HEK293 (cell line): Measurements from ENCODE around the gene KLHDC4.

Source experiments
- CTCF ChIA-PET: fragments of 350-600 bp; formaldehyde crosslinking; extraction: SDS; loops from one replicate; lab custom pipeline; 2021; ENCODE audit warnings: antibody characterized with exemption; lab: Yijun Ruan, JAX
- POLR2A ChIA-PET: fragments of 300-600 bp; formaldehyde crosslinking; extraction: SDS; loops from one replicate; lab custom pipeline; 2020; ENCODE audit warnings: antibody characterized with exemption, inconsistent platforms; lab: Yijun Ruan, JAX
- H3K27ac ChIP-seq: fragments of 200-500 bp; sonication (Bioruptor generic); 2 replicates; pipeline ENCODE4 v1.5.1; 2014; ENCODE audit warnings: low read depth, low read length, control low read depth, inconsistent platforms; ENCODE audit errors: extremely low read depth
- H3K36me3 ChIP-seq, 2 experiments: fragments of 200-500 bp in 1 of 2; sonication (Bioruptor generic) in 1 of 2; 1 replicate in 1 of 2; 2 replicates in 1 of 2; pipeline ENCODE4 v1.5.1; 2014 to 2017; ENCODE audit warnings: inconsistent platforms in 2 of 2, low read length in 2 of 2; ENCODE audit not compliant: control insufficient read depth in 2 of 2, insufficient read depth in 1 of 2
- H3K4me1 ChIP-seq: fragments of 200-500 bp; sonication (Bioruptor generic); 2 replicates; pipeline ENCODE4 v1.5.1; 2014; ENCODE audit warnings: mild to moderate bottlenecking, low read length, inconsistent platforms; ENCODE audit not compliant: control insufficient read depth, insufficient read depth
- H3K4me3 ChIP-seq: 2 replicates; pipeline ENCODE4 v1.5.1; 2011; ENCODE audit warnings: low read depth, mild to moderate bottlenecking, control low read depth, low read length, moderate library complexity
- H3K9me3 ChIP-seq: fragments of 200-500 bp; sonication (Bioruptor generic); 2 replicates; pipeline ENCODE4 v1.5.1; 2014; ENCODE audit warnings: low read depth, low read length, inconsistent platforms; ENCODE audit not compliant: control insufficient read depth, insufficient read depth
- HOXC10 ChIP-seq: sonication (generic); formaldehyde crosslinking; IDR thresholded peaks from 2 replicates; pipeline ENCODE4 v1.8.1; 2023; ENCODE audit warnings: mild to moderate bottlenecking, missing genetic modification reagents
- HOXD13 ChIP-seq: sonication (generic); formaldehyde crosslinking; IDR thresholded peaks from 2 replicates; pipeline ENCODE4 v1.8.0; 2022; ENCODE audit warnings: missing genetic modification reagents, borderline replicate concordance
- ZBTB7A ChIP-seq: fragments of 450-650 bp; formaldehyde crosslinking; IDR thresholded peaks from 2 replicates; pipeline ENCODE4 v1.5.1; 2016; ENCODE audit warnings: low read depth, missing biosample characterization, missing genetic modification characterization
- ZFP3 ChIP-seq: fragments of 450-650 bp; formaldehyde crosslinking; IDR thresholded peaks from 2 replicates; pipeline ENCODE4 v1.5.1; 2016; ENCODE audit warnings: low read depth, missing biosample characterization, missing genetic modification characterization
- ZNF121 ChIP-seq: fragments of 450-650 bp; formaldehyde crosslinking; IDR thresholded peaks from 2 replicates; pipeline ENCODE4 v1.5.1; 2016; ENCODE audit warnings: missing biosample characterization, missing genetic modification characterization
- ZNF157 ChIP-seq: fragments of 450-650 bp; formaldehyde crosslinking; IDR thresholded peaks from 2 replicates; pipeline ENCODE4 v1.5.1; 2016; ENCODE audit warnings: missing biosample characterization, missing genetic modification characterization
- ZNF677 ChIP-seq: fragments of 450-650 bp; IDR thresholded peaks from 2 replicates; pipeline ENCODE4 v1.5.0; 2018; ENCODE audit warnings: missing biosample characterization, mild to moderate bottlenecking, missing genetic modification characterization, moderate library complexity
- TF ChIP-seq, protein P1 (sequence below): fragments of 450-650 bp; formaldehyde crosslinking; IDR thresholded peaks from 2 replicates; pipeline ENCODE4 v1.5.1; 2017; ENCODE audit warnings: missing biosample characterization, missing genetic modification characterization
- TF ChIP-seq, protein P2 (sequence below): fragments of 450-650 bp; formaldehyde crosslinking; conservative IDR thresholded peaks from 2 replicates; pipeline ENCODE4 v1.5.1; 2016; ENCODE audit warnings: low read depth, missing biosample characterization, missing genetic modification characterization
- TF ChIP-seq, protein P3 (sequence below): fragments of 450-650 bp; formaldehyde crosslinking; IDR thresholded peaks from 2 replicates; pipeline ENCODE4 v1.5.1; 2016; ENCODE audit warnings: missing biosample characterization, missing genetic modification characterization
- TF ChIP-seq, protein P4 (sequence below): fragments of 450-650 bp; formaldehyde crosslinking; IDR thresholded peaks from 2 replicates; pipeline ENCODE4 v1.5.1; 2016; ENCODE audit warnings: missing biosample characterization, missing genetic modification characterization
- TF ChIP-seq, protein P5 (sequence below): fragments of 450-650 bp; formaldehyde crosslinking; IDR thresholded peaks from 2 replicates; pipeline ENCODE4 v1.5.1; 2016; ENCODE audit warnings: missing biosample characterization, missing genetic modification characterization
- TF ChIP-seq, protein P6 (sequence below): fragments of 450-650 bp; formaldehyde crosslinking; IDR thresholded peaks from 2 replicates; pipeline ENCODE4 v1.5.1; 2016; ENCODE audit warnings: missing biosample characterization, missing genetic modification characterization

KLHDC4 gene

DNA sequence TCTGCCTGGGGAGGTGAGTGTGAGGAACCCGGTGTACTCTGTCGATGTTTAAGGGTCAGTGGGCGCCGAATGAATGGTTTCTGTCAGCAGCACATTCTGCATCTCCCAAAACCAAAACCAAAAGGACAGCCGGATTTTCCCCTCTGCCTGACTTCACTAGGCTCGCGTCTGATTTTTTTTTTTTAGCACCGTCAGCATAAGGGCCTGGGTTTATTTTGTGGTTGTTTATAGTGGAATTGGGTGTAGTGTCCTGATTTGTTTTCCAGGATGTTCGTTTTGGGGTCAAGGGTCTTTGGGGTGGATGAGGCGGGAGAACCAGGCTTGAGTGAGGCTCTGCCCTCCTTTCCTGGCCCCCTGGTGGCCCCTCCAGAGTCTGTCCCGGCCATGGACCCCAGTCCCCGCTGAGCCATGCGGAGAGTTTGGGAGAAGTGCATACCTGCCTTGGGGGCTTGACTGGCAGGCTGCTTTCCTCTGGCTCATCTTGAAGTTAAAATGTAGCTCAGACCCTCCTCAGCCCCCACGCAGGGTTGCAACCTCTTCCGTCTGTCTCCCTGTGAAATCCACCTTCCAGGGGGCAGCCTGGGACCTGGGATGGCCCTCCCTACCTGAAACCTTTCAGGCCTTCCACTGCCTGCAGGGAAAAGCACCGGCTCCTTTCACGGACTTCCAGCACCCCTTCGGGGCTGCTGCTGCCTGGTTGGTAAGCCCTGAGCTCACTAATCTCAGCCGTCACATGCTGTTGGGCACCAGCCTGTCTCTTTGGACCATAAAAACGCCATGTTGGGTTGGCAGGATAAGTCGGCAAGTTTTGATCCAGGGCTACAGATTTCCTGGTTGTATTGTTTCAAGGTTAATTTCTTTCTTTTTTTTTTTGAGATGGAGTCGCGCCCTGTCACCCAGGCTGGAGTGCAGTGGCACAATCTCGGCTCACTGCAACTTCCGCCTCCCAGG lies 103.3 kb downstream of the KLHDC4 start:
- Histone ChIP-seq H3K4me1 (no peaks in the 10 kb centered on the region), H3K36me3 (no peaks in the 10 kb centered on the region), H3K4me3 (no peak overlapping the region), H3K9me3 (no peaks in the 10 kb centered on the region), H3K27ac (no peak overlapping the region)
- TF ChIP-seq, protein P1, sequence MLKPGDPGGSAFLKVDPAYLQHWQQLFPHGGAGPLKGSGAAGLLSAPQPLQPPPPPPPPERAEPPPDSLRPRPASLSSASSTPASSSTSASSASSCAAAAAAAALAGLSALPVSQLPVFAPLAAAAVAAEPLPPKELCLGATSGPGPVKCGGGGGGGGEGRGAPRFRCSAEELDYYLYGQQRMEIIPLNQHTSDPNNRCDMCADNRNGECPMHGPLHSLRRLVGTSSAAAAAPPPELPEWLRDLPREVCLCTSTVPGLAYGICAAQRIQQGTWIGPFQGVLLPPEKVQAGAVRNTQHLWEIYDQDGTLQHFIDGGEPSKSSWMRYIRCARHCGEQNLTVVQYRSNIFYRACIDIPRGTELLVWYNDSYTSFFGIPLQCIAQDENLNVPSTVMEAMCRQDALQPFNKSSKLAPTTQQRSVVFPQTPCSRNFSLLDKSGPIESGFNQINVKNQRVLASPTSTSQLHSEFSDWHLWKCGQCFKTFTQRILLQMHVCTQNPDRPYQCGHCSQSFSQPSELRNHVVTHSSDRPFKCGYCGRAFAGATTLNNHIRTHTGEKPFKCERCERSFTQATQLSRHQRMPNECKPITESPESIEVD = no peak
- TF ChIP-seq ZNF121 (tag by site-specific recombination) (no peak), ZNF677 (tag by site-specific recombination) (no peak), ZFP3 (tag by site-specific recombination) (no peak), ZBTB7A (no peak), ZNF157 (tag by site-specific recombination) (no peak), HOXD13 (no peak), HOXC10 (CRISPR knock-in tag) (no peak)
- TF ChIP-seq, protein P2, sequence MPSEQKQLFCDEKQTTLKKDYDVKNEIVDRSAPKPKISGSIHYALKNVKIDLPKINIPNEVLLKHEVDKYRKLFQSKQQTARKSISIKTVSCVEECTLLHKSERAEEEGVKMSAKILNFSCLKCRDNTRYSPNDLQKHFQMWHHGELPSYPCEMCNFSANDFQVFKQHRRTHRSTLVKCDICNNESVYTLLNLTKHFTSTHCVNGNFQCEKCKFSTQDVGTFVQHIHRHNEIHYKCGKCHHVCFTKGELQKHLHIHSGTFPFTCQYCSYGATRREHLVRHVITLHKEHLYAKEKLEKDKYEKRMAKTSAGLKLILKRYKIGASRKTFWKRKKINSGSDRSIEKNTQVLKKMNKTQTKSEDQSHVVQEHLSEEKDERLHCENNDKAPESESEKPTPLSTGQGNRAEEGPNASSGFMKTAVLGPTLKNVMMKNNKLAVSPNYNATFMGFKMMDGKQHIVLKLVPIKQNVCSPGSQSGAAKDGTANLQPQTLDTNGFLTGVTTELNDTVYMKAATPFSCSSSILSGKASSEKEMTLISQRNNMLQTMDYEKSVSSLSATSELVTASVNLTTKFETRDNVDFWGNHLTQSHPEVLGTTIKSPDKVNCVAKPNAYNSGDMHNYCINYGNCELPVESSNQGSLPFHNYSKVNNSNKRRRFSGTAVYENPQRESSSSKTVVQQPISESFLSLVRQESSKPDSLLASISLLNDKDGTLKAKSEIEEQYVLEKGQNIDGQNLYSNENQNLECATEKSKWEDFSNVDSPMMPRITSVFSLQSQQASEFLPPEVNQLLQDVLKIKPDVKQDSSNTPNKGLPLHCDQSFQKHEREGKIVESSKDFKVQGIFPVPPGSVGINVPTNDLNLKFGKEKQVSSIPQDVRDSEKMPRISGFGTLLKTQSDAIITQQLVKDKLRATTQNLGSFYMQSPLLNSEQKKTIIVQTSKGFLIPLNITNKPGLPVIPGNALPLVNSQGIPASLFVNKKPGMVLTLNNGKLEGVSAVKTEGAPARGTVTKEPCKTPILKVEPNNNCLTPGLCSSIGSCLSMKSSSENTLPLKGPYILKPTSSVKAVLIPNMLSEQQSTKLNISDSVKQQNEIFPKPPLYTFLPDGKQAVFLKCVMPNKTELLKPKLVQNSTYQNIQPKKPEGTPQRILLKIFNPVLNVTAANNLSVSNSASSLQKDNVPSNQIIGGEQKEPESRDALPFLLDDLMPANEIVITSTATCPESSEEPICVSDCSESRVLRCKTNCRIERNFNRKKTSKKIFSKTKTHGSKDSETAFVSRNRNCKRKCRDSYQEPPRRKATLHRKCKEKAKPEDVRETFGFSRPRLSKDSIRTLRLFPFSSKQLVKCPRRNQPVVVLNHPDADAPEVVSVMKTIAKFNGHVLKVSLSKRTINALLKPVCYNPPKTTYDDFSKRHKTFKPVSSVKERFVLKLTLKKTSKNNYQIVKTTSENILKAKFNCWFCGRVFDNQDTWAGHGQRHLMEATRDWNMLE (tag by site-specific recombination) = no peak
- TF ChIP-seq, protein P3, sequence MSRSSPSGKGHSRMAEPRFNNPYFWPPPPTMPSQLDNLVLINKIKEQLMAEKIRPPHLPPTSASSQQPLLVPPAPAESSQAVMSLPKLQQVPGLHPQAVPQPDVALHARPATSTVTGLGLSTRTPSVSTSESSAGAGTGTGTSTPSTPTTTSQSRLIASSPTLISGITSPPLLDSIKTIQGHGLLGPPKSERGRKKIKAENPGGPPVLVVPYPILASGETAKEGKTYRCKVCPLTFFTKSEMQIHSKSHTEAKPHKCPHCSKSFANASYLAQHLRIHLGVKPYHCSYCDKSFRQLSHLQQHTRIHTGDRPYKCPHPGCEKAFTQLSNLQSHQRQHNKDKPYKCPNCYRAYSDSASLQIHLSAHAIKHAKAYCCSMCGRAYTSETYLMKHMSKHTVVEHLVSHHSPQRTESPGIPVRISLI (tag by site-specific recombination) = no peak
- TF ChIP-seq, protein P4, sequence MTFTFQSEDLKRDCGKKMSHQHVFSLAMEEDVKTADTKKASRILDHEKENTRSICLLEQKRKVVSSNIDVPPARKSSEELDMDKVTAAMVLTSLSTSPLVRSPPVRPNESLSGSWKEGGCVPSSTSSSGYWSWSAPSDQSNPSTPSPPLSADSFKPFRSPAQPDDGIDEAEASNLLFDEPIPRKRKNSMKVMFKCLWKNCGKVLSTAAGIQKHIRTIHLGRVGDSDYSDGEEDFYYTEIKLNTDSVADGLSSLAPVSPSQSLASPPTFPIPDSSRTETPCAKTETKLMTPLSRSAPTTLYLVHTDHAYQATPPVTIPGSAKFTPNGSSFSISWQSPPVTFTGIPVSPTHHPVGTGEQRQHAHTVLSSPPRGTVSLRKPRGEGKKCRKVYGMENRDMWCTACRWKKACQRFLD (tag by site-specific recombination) = no peak
- TF ChIP-seq, protein P5, sequence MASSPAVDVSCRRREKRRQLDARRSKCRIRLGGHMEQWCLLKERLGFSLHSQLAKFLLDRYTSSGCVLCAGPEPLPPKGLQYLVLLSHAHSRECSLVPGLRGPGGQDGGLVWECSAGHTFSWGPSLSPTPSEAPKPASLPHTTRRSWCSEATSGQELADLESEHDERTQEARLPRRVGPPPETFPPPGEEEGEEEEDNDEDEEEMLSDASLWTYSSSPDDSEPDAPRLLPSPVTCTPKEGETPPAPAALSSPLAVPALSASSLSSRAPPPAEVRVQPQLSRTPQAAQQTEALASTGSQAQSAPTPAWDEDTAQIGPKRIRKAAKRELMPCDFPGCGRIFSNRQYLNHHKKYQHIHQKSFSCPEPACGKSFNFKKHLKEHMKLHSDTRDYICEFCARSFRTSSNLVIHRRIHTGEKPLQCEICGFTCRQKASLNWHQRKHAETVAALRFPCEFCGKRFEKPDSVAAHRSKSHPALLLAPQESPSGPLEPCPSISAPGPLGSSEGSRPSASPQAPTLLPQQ (tag by site-specific recombination) = no peak
- TF ChIP-seq, protein P6, sequence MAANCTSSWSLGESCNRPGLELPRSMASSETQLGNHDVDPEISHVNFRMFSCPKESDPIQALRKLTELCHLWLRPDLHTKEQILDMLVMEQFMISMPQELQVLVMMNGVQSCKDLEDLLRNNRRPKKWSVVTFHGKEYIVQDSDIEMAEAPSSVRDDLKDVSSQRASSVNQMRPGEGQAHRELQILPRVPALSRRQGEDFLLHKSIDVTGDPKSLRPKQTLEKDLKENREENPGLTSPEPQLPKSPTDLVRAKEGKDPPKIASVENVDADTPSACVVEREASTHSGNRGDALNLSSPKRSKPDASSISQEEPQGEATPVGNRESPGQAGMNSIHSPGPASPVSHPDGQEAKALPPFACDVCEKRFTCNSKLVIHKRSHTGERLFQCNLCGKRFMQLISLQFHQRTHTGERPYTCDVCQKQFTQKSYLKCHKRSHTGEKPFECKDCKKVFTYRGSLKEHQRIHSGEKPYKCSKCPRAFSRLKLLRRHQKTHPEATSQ = no peak
- CTCF ChIA-PET = interaction anchor here (0.6 to 1.6 kb wide), 3 partner anchors 9 to 299 kb away, joined by 3 to 6 read pairs (median 3); no protein-coding TSS in a partner anchor
- POLR2A ChIA-PET = interaction anchor here (1.0 kb wide), 1 partner anchor 12 kb away, joined by 3 read pairs; no protein-coding TSS in a partner anchor
